ENCODE data around the gene HRNR.

The HRNR gene

GRCh38 chr1:152182431-152182830 lies 41.6 kb downstream of the HRNR start:
- no peak overlapping the region for H2AFZ ChIP-seq (ENCODE audit: low read depth, low read length)
- H3K4me3 ChIP-seq (ENCODE audit: low read length) = no peak overlapping the region
- H3K4me1 ChIP-seq (ENCODE audit: insufficient read depth, low read length) = no peaks in the 10 kb centered on the region
- no peaks in the 10 kb centered on the region for H3K9me3 ChIP-seq (ENCODE audit: low read length)
- H3K36me3 ChIP-seq (ENCODE audit: insufficient read depth, low read length) = no peaks in the 10 kb centered on the region
- H3K27me3 ChIP-seq (ENCODE audit: insufficient read depth, low read length) = no peaks in the 10 kb centered on the region

GRCh38 chr1:152179566-152179965 lies 44.4 kb downstream of the HRNR start:
- Histone ChIP-seq H3K36me3 (ENCODE audit: insufficient read depth, low read length) (no peaks in the 10 kb centered on the region), H3K27me3 (ENCODE audit: insufficient read depth, low read length) (no peaks in the 10 kb centered on the region), H2AFZ (ENCODE audit: low read depth, low read length) (no peak overlapping the region), H3K4me3 (ENCODE audit: low read length) (no peak overlapping the region), H3K9me3 (ENCODE audit: low read length) (no peaks in the 10 kb centered on the region), H3K4me1 (ENCODE audit: insufficient read depth, low read length) (no peaks in the 10 kb centered on the region)

GRCh38 chr1:152170287-152170905 lies 53.6 kb downstream of the HRNR start:
- no peak overlapping the region for H2AFZ ChIP-seq (ENCODE audit: low read depth, low read length)
- no peaks in the 10 kb centered on the region for H3K9me3 ChIP-seq (ENCODE audit: low read length)
- no peaks in the 10 kb centered on the region for H3K27me3 ChIP-seq (ENCODE audit: insufficient read depth, low read length)
- no peak overlapping the region for H3K4me3 ChIP-seq (ENCODE audit: low read length)
- H3K4me1 ChIP-seq (ENCODE audit: insufficient read depth, low read length) = no peaks in the 10 kb centered on the region
- H3K36me3 ChIP-seq (ENCODE audit: insufficient read depth, low read length) = no peaks in the 10 kb centered on the region

- H3K27me3 ChIP-seq (ENCODE audit: insufficient read depth, low read length) = no peaks in the 10 kb centered on the region
- H3K4me3 ChIP-seq (ENCODE audit: low read length) = no peak overlapping the region
- H3K9me3 ChIP-seq (ENCODE audit: low read length) = no peaks in the 10 kb centered on the region
- no peaks in the 10 kb centered on the region for H3K4me1 ChIP-seq (ENCODE audit: insufficient read depth, low read length)
- no peaks in the 10 kb centered on the region for H3K36me3 ChIP-seq (ENCODE audit: insufficient read depth, low read length)
- no peak overlapping the region for H2AFZ ChIP-seq (ENCODE audit: low read depth, low read length)
These were observed 54.5 kb downstream of the HRNR start for GRCh38 chr1:152169366-152170025.

GRCh38 chr1:152168535-152168868 lies 55.5 kb downstream of the HRNR start:
- no peak overlapping the region for H2AFZ ChIP-seq (ENCODE audit: low read depth, low read length)
- H3K9me3 ChIP-seq (ENCODE audit: low read length) = no peaks in the 10 kb centered on the region
- H3K4me1 ChIP-seq (ENCODE audit: insufficient read depth, low read length) = no peaks in the 10 kb centered on the region
- H3K27me3 ChIP-seq (ENCODE audit: insufficient read depth, low read length) = no peaks in the 10 kb centered on the region
- no peaks in the 10 kb centered on the region for H3K36me3 ChIP-seq (ENCODE audit: insufficient read depth, low read length)
- H3K4me3 ChIP-seq (ENCODE audit: low read length) = no peak overlapping the region

GRCh38 chr1:152167835-152168534 lies 56.0 kb downstream of the HRNR start:
- Histone ChIP-seq H2AFZ (ENCODE audit: low read depth, low read length) (no peak overlapping the region), H3K4me3 (ENCODE audit: low read length) (no peak overlapping the region), H3K36me3 (ENCODE audit: insufficient read depth, low read length) (no peaks in the 10 kb centered on the region), H3K27me3 (ENCODE audit: insufficient read depth, low read length) (no peaks in the 10 kb centered on the region), H3K9me3 (ENCODE audit: low read length) (no peaks in the 10 kb centered on the region), H3K4me1 (ENCODE audit: insufficient read depth, low read length) (no peaks in the 10 kb centered on the region)

- no peaks in the 10 kb centered on the region for H3K9me3 ChIP-seq (ENCODE audit: low read length)
- H3K27me3 ChIP-seq (ENCODE audit: insufficient read depth, low read length) = no peaks in the 10 kb centered on the region
- H3K4me3 ChIP-seq (ENCODE audit: low read length) = no peak overlapping the region
- no peak overlapping the region for H2AFZ ChIP-seq (ENCODE audit: low read depth, low read length)
- no peaks in the 10 kb centered on the region for H3K36me3 ChIP-seq (ENCODE audit: insufficient read depth, low read length)
- H3K4me1 ChIP-seq (ENCODE audit: insufficient read depth, low read length) = no peaks in the 10 kb centered on the region
These were observed 57.0 kb downstream of the HRNR start for GRCh38 chr1:152166966-152167365.

GRCh38 chr1:152165286-152166077 lies 58.5 kb downstream of the HRNR start:
- no peaks in the 10 kb centered on the region for H3K27me3 ChIP-seq (ENCODE audit: insufficient read depth, low read length)
- no peaks in the 10 kb centered on the region for H3K9me3 ChIP-seq (ENCODE audit: low read length)
- H3K4me1 ChIP-seq (ENCODE audit: insufficient read depth, low read length) = no peaks in the 10 kb centered on the region
- no peak overlapping the region for H3K4me3 ChIP-seq (ENCODE audit: low read length)
- H3K36me3 ChIP-seq (ENCODE audit: insufficient read depth, low read length) = no peaks in the 10 kb centered on the region
- H2AFZ ChIP-seq (ENCODE audit: low read depth, low read length) = no peak overlapping the region

GRCh38 chr1:152164517-152165136 lies 59.4 kb downstream of the HRNR start:
- H3K9me3 ChIP-seq (ENCODE audit: low read length) = no peaks in the 10 kb centered on the region
- no peaks in the 10 kb centered on the region for H3K4me1 ChIP-seq (ENCODE audit: insufficient read depth, low read length)
- no peak overlapping the region for H3K4me3 ChIP-seq (ENCODE audit: low read length)
- H3K36me3 ChIP-seq (ENCODE audit: insufficient read depth, low read length) = no peaks in the 10 kb centered on the region
- no peaks in the 10 kb centered on the region for H3K27me3 ChIP-seq (ENCODE audit: insufficient read depth, low read length)
- no peak overlapping the region for H2AFZ ChIP-seq (ENCODE audit: low read depth, low read length)

DNA sequence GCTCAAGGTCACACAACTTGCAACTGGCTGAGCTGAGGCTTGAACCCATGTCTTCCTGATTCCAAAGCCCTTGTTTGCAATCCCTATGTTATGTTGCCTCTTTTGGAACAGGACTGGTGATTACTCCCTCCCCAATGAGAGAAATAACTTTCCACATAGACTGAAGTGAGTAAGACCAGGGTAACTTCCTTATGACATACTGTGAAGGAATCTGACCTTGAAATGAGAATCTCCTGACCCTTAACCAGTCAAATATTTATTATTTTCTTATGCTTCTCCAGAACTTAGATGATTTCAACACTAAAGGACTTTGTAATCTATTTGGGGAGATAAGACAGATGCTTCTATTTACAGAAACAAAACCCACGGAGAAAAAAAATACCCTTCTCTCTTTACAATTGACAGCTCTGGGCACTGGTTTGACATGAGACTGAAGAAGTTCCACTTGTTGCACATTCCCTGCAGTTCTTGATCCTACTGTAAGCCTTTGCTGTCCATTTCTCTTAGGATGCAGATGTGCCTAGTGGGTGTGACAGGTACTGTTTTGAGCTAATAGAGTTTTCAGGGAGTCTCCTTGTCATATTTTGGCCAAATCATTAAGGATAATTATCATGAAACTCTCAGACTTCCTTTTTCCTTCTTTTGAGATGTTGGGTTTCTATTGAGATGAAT lies 61.1 kb downstream of the HRNR start:
- Histone ChIP-seq H2AFZ (ENCODE audit: low read depth, low read length) (no peak overlapping the region), H3K4me3 (ENCODE audit: low read length) (no peak overlapping the region), H3K36me3 (ENCODE audit: insufficient read depth, low read length) (no peaks in the 10 kb centered on the region), H3K27me3 (ENCODE audit: insufficient read depth, low read length) (no peaks in the 10 kb centered on the region), H3K4me1 (ENCODE audit: insufficient read depth, low read length) (no peaks in the 10 kb centered on the region), H3K9me3 (ENCODE audit: low read length) (no peaks in the 10 kb centered on the region)

Data from neuron (in vitro differentiated cells).